Renal pelvis (tissue), 4 donors: Measurements from ENCODE around the gene IARS2. TPM values are rescaled to one million over a fixed set of nuclear protein-coding genes. Genes with fewer than 3 reads are reported as not detected.
A peak's percentile ranks its signal among the peaks of the same experiment; 100 is the strongest.
"Not testable (repeated sequence)": the region's sequence is repeated elsewhere in the genome, so short reads cannot be mapped to it uniquely, and the experiment has no call there.

ENCODE experiments used
- DNase-seq: peaks from one replicate; pipeline ENCODE4 v3.0.0-alpha.2; 2013
- polyA plus RNA-seq, 3 donors: library from polyadenylated mRNA; unstranded; fragments of 120-200 nt; gene quantifications; one replicate each; pipeline ENCODE4 v1.2.1, GENCODE V29; 2013; ENCODE audit not compliant: insufficient read length in 3 of 3

The IARS2 gene
- polyA plus RNA-seq, 3 donors, result 85.6 to 90.1 (median 87.6) TPM

DNA sequence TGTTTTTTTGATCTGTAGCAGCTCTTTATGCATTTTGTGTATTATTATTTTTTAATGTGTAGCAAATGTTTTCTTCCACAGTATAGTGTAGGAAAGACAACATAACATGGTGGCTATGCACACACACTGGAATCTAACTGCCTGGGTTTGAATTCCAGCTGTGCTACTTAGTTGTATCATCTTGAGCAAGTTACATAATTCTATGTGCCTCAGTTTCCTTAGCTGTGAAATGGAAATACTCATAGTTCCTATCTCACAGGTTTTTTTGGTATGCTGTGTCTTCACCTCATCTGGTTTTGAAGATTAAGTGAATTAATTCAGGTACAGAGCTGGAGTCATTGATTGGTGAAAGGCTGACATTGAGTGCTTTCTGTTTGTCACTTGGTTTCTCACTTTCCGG, 1.2 kb upstream of the IARS2 start:
- no peak for DNase-seq

- no peak for DNase-seq
These were observed 444 bp upstream of the IARS2 start for GRCh38 chr1:220093361-220094015.

DNA sequence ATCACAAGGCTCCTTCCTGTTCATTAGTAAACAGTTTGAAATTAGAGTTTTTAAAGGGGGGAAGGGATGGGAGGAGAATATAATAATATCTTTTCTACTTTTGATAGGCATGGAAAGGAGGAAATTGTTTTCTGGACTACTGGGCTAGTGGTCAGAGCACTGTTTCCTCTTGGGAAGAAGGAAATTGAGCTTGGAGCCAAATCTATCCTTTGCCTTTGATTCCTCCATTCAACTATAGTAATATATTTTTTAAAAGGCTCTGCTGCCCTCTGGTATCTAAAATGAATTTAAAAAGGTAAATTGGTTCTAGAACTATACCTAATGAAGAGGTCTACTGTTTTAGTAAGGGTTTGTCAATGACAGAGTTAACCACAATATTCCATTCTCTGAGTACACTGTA, 5.9 kb downstream of the IARS2 start:
- no peak for DNase-seq

- DNase-seq, result not testable (repeated sequence)
These were observed 16.5 kb downstream of the IARS2 start for GRCh38 chr1:220110473-220110872.

DNA sequence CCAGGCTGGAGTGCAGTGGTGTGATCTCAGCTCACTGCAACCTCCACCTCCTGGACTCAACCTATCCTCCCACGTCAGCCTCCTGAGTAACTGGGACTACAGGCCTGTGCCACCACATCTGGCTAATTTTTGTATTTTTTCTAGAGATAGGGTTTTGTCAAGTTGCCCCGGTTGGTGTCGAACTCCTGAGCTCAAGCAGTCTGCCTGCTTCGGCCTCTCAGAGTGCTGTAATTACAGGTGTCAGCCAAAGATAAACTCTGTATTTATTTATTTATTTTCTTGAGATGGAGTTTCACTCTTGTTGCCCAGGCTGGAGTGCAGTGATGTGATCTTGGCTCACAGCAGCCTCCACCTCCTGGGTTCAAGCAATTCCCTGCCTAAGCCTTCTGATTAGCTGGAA, 18.7 kb downstream of the IARS2 start:
- not testable (repeated sequence) for DNase-seq

DNA sequence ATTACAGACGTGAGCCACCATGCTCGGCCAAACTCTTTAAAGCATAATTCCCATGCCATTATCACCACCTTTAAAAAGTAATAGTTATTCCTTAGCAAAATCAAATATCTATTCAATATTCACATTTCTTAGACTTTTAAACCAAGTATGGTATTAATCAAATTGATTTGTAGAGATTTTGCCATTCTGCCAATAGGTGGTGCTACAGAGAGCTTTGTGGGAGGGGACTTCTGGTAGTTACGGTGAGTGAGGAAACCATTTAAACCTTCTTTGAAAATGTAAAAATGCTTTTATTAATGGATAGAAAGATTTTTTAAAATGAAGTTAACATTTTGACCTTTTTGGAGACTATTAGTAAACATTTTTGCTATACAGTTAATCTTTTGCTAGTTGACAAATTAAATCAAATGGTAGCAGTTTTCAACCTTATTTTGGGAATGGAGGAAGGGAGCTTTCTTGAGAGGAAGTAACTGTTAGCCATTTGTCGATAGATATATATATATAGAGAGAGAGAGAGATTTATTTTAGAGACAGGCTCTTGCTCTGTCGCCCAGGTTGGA, 19.3 kb downstream of the IARS2 start:
- no peak for DNase-seq

- DNase-seq, result no peak
These were observed 25.1 kb downstream of the IARS2 start for GRCh38 chr1:220119043-220119512.

DNA sequence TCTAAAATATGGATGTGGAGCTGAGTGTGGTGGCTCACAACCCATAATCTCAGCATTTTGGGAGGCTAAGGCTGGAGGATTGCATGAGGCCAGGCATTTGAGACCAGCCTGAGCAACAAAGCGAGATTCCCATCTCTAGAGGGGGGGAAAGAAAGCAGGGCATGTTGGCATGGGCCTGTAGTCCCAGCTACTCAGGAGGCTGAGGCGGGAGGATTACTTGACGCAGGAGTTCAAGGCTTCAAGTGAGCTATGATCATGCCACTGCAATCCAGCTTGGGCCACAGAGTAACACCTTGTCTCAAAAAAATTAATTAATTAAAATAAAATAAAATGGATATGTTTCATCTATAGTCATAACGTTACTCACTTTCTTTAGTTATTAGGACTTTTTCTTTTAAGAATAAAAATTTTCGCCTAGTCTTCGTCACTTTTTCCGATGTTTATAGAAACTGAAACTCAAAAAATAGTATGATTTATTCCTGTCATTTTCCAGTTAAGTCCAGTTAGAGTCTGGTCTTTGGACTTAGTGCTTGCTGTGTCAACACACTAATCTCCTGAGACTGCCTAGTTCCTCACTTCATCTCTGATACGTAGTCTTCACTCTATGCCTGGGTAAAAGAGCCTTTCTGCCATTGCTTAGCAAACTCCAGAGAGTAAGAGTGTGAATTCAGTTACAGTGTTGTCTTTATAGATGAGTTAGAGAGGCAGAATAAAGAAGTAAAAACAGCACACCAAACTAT, 28.0 kb downstream of the IARS2 start:
- no peak for DNase-seq

GRCh38 chr1:220123066-220123465, 29.1 kb downstream of the IARS2 start:
- no peak for DNase-seq

DNA sequence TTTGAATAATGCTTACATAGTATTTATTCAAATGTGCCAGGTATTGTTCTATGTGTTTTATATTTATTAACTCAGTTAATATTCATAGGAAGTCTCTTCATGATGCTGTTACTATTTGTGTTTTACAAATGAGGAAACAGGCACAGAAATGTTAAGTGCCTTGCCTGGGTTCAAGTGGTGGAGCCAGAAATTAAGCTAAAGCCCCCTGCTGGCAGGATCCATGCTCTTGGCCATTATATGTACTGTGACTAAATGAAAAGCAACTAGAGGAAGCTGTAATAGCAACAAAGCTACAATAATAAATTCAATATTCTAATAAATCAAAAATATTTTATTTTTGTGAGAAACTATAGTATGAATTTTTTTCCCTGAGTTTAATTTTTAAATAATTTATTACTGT, 30.0 kb downstream of the IARS2 start:
- no peak for DNase-seq

DNA sequence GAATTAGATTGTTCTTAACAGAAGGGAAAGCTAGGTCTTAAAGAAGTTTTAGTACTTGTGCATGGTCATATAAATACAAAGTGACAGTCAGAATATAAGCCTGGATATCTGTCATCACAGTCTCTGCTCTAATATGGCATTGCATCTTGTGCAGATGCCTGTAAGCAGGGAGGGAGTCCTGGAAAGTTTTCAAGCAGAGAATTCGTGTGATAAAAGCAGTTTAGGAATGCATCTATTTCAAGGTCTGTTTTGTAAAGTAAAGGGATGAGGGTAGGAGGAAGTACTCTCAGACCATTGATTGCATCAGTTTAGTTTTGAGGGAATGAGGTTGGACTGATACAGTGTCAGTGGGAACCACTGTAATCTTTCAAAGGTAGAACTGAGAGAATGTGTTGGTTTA, 30.6 kb downstream of the IARS2 start:
- DNase-seq, result no peak

- no peak for DNase-seq
These were observed 33.1 kb downstream of the IARS2 start for GRCh38 chr1:220127076-220127475.

DNA sequence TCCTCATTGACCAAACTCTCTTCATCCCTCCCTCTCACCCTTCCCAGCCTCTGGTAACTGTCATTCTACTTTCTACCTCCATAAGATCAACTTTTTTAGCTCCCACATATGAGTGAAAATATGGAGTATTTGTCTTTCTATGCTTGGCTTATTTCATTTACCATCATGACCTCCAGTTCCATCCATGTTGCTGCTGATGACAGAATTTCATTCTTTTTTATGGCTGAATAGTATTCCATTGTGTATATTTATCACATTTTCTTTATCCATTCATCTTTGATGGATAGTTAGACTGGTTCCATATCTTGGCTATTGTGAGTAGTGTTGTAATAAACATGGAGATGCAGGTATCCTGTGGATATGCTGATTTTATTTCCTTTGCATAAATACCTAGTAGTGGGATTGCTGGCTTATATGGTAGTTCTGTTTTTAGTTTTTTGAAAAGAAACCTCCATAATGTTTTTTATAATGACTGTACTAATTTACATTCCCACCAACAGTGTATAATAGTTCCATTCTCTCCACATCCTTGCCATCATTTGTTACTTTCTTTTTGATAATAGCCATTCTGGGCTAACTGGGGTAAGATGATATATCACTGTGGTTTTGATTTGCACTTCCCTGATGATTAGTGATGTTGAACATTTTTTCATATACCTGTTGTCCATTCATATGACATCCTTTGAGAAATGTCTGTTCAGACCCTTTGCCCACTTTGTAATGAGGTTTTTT, 35.7 kb downstream of the IARS2 start:
- no peak for DNase-seq

DNA sequence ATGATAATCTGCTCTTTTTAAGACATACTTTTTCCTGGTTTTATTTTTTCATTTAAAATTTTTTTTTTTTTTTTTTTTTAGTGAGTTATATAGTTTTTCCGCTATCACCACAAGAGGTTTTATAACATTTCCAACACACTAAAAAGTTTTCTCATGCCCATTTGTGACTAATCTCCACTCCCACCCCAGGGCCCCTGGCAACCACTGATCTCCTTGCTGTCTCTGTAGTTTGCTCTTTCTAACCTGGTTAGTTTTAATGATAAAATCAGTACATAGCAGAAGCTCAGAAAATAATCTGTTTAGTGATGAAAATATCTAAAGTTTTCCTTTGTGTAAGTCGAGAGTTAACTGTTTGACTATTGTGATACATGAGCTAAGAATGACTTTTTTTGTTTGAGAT, 41.8 kb downstream of the IARS2 start:
- no peak for DNase-seq

- peak; percentile 14 for DNase-seq
These were observed 43.3 kb downstream of the IARS2 start for GRCh38 chr1:220137019-220137786.

DNA sequence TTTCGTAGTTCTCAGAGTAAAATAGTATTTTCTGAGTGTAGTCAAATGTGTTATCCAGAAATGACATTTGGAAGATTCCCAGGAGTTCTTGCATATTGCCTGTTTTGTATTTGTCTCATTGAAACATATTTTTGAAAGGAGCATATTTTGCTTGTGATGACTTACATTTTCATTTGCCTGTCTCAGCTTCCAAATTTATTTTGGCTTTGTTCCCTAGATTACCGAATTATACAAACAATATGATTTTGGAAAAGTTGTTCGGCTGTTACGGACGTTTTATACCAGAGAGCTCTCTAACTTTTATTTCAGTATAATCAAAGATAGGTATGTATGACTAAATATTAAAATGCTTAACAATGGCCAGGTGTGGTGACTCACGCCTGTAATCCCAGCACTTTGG, 46.0 kb downstream of the IARS2 start:
- no peak for DNase-seq

GRCh38 chr1:220144051-220144450, 50.1 kb downstream of the IARS2 start:
- no peak for DNase-seq

GRCh38 chr1:220149742-220150141, 55.8 kb downstream of the IARS2 start:
- no peak for DNase-seq

GRCh38 chr1:220151454-220151853, 57.5 kb downstream of the IARS2 start:
- DNase-seq, result no peak

GRCh38 chr1:220153147-220153546, 59.2 kb downstream of the IARS2 start:
- no peak for DNase-seq

- no peak for DNase-seq
These were observed 62.8 kb downstream of the IARS2 start for GRCh38 chr1:220156620-220157146.

GRCh38 chr1:220157738-220158137, 63.8 kb downstream of the IARS2 start:
- DNase-seq, result no peak
